Ishikawa (cell line): ENCODE results near the gene IFNW1.
A peak's percentile ranks its signal among the peaks of the same experiment; 100 is the strongest.
"Not testable (repeated sequence)": the region's sequence is repeated elsewhere in the genome, so short reads cannot be mapped to it uniquely, and the experiment has no call there.

ENCODE experiments used
- CEBPB ChIP-seq: IDR thresholded peaks from 2 replicates; pipeline ENCODE4 v1.6.1; 2012
- CREB1 ChIP-seq: IDR thresholded peaks from 2 replicates; pipeline ENCODE4 v1.6.1; 2012; ENCODE audit warnings: low read depth
- EGR1 ChIP-seq: IDR thresholded peaks from 2 replicates; pipeline ENCODE4 v1.6.1; 2012
- EP300 ChIP-seq: IDR thresholded peaks from 2 replicates; pipeline ENCODE4 v1.6.1; 2012; ENCODE audit warnings: borderline replicate concordance
- FOXM1 ChIP-seq: IDR thresholded peaks from 2 replicates; pipeline ENCODE4 v1.6.1; 2012; ENCODE audit warnings: low read depth, borderline replicate concordance
- NFIC ChIP-seq: IDR thresholded peaks from 2 replicates; pipeline ENCODE4 v1.6.1; 2012
- RAD21 ChIP-seq: IDR thresholded peaks from 2 replicates; pipeline ENCODE4 v1.6.1; 2012; ENCODE audit warnings: low read depth
- REST ChIP-seq: IDR thresholded peaks from 2 replicates; pipeline ENCODE4 v1.6.1; 2012; ENCODE audit warnings: low read depth, mild to moderate bottlenecking
- TAF1 ChIP-seq: IDR thresholded peaks from 2 replicates; pipeline ENCODE4 v1.6.1; 2012; ENCODE audit warnings: low read depth, mild to moderate bottlenecking
- TCF12 ChIP-seq: IDR thresholded peaks from 2 replicates; pipeline ENCODE4 v1.6.1; 2012; ENCODE audit warnings: low read depth
- TEAD4 ChIP-seq: IDR thresholded peaks from 2 replicates; pipeline ENCODE4 v1.6.1; 2012
- YY1 ChIP-seq: IDR thresholded peaks from 2 replicates; pipeline ENCODE4 v1.6.1; 2012; ENCODE audit warnings: low read depth
- ZBTB7A ChIP-seq: IDR thresholded peaks from 2 replicates; pipeline ENCODE4 v1.6.1; 2012; ENCODE audit warnings: low read depth
- TF ChIP-seq, protein P1 (sequence below): IDR thresholded peaks from 2 replicates; pipeline ENCODE4 v1.6.1; 2012
- TF ChIP-seq, protein P2 (sequence below): IDR thresholded peaks from 2 replicates; pipeline ENCODE4 v1.6.1; 2012

Gene IFNW1

GRCh38 chr9:21141427-21141882 lies at the start of gene IFNW1:
IFNW1 (minus strand) TSS chr9:21141832; CDS start chr9:21141570, 262 bp downstream.
- TF ChIP-seq NFIC (no peak), ZBTB7A (no peak), EP300 (no peak), FOXM1 (no peak), CEBPB (no peak), REST (no peak)

DNA sequence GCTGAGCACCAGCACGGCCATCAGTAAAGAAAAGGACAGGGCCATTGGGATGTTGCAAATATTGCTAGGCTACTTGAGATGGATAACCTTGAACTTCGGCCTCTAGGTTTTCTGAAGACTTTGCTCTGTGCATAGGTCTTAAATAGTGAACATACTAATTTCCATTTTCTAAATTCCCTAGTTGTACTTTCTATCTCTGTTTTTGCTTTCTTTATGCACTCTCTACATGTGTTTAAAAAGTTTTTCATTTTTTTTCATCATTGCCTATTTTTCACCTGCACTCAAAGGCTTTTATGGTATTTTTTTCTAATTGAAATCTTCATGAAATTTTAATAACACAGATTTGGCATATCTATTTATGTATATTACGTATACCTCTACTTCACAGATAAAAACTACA lies 45.9 kb upstream of the IFNW1 start, which contains the start of gene IFNA4:
IFNA4 (minus strand) TSS at position 101 of the 400 bp plus-strand sequence; CDS start at position 45, 56 bp downstream.
- not testable (repeated sequence) for TF ChIP-seq TAF1, EGR1
- TF ChIP-seq, protein P1, sequence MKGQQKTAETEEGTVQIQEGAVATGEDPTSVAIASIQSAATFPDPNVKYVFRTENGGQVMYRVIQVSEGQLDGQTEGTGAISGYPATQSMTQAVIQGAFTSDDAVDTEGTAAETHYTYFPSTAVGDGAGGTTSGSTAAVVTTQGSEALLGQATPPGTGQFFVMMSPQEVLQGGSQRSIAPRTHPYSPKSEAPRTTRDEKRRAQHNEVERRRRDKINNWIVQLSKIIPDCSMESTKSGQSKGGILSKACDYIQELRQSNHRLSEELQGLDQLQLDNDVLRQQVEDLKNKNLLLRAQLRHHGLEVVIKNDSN: not testable (repeated sequence)

- TF ChIP-seq RAD21: peak; percentile 34; the same call in 1 of the 2 replicates
Measured at GRCh38 chr9:21182810-21183736, 41.4 kb upstream of the IFNW1 start.

DNA sequence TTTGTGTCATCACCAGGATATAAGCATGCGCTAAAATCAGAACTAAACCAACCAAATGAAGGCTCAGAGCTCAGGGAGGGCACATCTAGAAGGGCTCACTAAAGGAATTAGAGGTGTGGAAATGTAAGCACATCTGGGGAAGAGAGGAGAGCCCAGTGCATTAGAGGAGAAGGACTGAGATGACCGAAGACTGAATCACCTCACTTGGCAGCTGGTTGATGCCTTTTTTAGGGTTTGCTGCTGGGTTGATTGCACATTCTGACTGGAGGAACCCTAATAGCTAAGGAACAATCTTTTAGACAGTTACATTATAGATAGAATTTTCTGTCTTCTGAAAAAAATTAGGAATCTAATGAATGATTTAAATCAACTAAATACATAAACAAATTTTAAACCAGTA lies 33.0 kb upstream of the IFNW1 start:
- TF ChIP-seq RAD21: no peak
- TF ChIP-seq, protein P1: no peak
- TF ChIP-seq FOXM1: no peak
- TF ChIP-seq CEBPB: no peak
- no peak for TF ChIP-seq TCF12
- TF ChIP-seq TEAD4: no peak
- TF ChIP-seq, protein P2, sequence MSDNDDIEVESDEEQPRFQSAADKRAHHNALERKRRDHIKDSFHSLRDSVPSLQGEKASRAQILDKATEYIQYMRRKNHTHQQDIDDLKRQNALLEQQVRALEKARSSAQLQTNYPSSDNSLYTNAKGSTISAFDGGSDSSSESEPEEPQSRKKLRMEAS: no peak
- no peak for TF ChIP-seq YY1
- no peak for TF ChIP-seq NFIC
- no peak for TF ChIP-seq CREB1
- TF ChIP-seq TAF1: no peak
- no peak for TF ChIP-seq REST
- no peak for TF ChIP-seq EGR1
- TF ChIP-seq EP300: no peak
- TF ChIP-seq ZBTB7A: no peak

GRCh38 chr9:21172156-21172555 lies 30.5 kb upstream of the IFNW1 start:
- TF ChIP-seq YY1 (no peak), NFIC (no peak), TEAD4 (no peak), REST (no peak), ZBTB7A (no peak), RAD21 (no peak), CREB1 (no peak), TCF12 (no peak), EGR1 (no peak), EP300 (no peak), TAF1 (no peak), FOXM1 (no peak), CEBPB (no peak)
- TF ChIP-seq, protein P2: no peak
- TF ChIP-seq, protein P1: no peak
